Kidney glomerular epithelial cell (primary cell): ENCODE results near the gene ROBO1.
"Not testable (repeated sequence)": the region's sequence is repeated elsewhere in the genome, so short reads cannot be mapped to it uniquely, and the experiment has no call there.

Source experiments
- DNase-seq: peaks from one replicate; lab custom pipeline; 2025; lab: John Stamatoyannopoulos, UW

Gene ROBO1

GRCh38 chr3:78798266-78798832 is 969.4 kb downstream of the ROBO1 start:
- no peak for DNase-seq

- DNase-seq, result no peak
Observed at GRCh38 chr3:78794431-78794830, 973.4 kb downstream of the ROBO1 start.

- no peak for DNase-seq
Observed at GRCh38 chr3:78792733-78793132, 975.1 kb downstream of the ROBO1 start.

GRCh38 chr3:78792212-78792611 is 975.6 kb downstream of the ROBO1 start:
- no peak for DNase-seq

GRCh38 chr3:78791753-78792152 is 976.0 kb downstream of the ROBO1 start:
- no peak for DNase-seq

- no peak for DNase-seq
Observed at GRCh38 chr3:78788839-78789238, 979.0 kb downstream of the ROBO1 start.

- no peak for DNase-seq
Observed at GRCh38 chr3:78785004-78785403, 982.8 kb downstream of the ROBO1 start.

- no peak for DNase-seq
Observed at GRCh38 chr3:78781351-78781750, 986.4 kb downstream of the ROBO1 start.

- DNase-seq, result no peak
Observed at GRCh38 chr3:78765671-78766485, 1001.9 kb downstream of the ROBO1 start.

- DNase-seq, result no peak
Observed at GRCh38 chr3:78764634-78765033, 1003.2 kb downstream of the ROBO1 start.

GRCh38 chr3:78762121-78762520 is 1005.7 kb downstream of the ROBO1 start:
- DNase-seq, result no peak

- no peak for DNase-seq
Observed at GRCh38 chr3:78761126-78761525, 1006.7 kb downstream of the ROBO1 start.

GRCh38 chr3:78757731-78758130 is 1010.1 kb downstream of the ROBO1 start:
- DNase-seq, result no peak

- peak; percentile 37 for DNase-seq
Observed at GRCh38 chr3:78754066-78754743, 1013.6 kb downstream of the ROBO1 start.

- no peak for DNase-seq
Observed at GRCh38 chr3:78751266-78751665, 1016.5 kb downstream of the ROBO1 start.

GRCh38 chr3:78750291-78750690 is 1017.5 kb downstream of the ROBO1 start:
- not testable (repeated sequence) for DNase-seq

GRCh38 chr3:78749056-78749455 is 1018.7 kb downstream of the ROBO1 start:
- DNase-seq, result no peak

- no peak for DNase-seq
Observed at GRCh38 chr3:78745847-78746246, 1022.0 kb downstream of the ROBO1 start.

- no peak for DNase-seq
Observed at GRCh38 chr3:78742491-78742890, 1025.3 kb downstream of the ROBO1 start.

GRCh38 chr3:78742041-78742440 is 1025.8 kb downstream of the ROBO1 start:
- DNase-seq, result no peak

- no peak for DNase-seq
Observed at GRCh38 chr3:78741066-78741645, 1026.6 kb downstream of the ROBO1 start.

GRCh38 chr3:78738833-78739232 is 1029.0 kb downstream of the ROBO1 start:
- no peak for DNase-seq

- DNase-seq, result no peak
Observed at GRCh38 chr3:78737988-78738387, 1029.8 kb downstream of the ROBO1 start.
